ENCODE results near the gene CDC37L1. TPM values are rescaled to one million over a fixed set of nuclear protein-coding genes. Genes with fewer than 3 reads are reported as not detected.

CDC37L1 gene
- total and polyA plus RNA-seq, 9 of the 15 experiments (the other 6 are each of a cell fraction or from before 2014, with no cell fraction given): 1.5 to 7.9 (median 6.0) TPM

GRCh38 chr9:4661165-4661564 is 18.2 kb upstream of the CDC37L1 start:
- ATAC-seq (no peak), FAIRE-seq (no peak), DNase-seq (ENCODE audit: extremely low read depth in 1 of 4, low spot score in 3 of 4) (no peak)
- Histone ChIP-seq H3K9me1 (ENCODE audit: control insufficient read depth, insufficient read depth, low read length) (no peaks in the 10 kb centered on the region), H3K9me3 (replicated peaks; ENCODE audit: control insufficient read depth, insufficient read depth, low read depth, low read length) (no peaks in the 10 kb centered on the region), H3K79me2 (ENCODE audit: control insufficient read depth, insufficient read depth, low read length) (peaks cover 14% of the 10 kb centered on the region), H3K27me3 (ENCODE audit: control insufficient read depth in 2 of 2, insufficient read depth in 2 of 2, low read length in 2 of 2) (no peaks in the 10 kb centered on the region), H3K36me3 (ENCODE audit: control insufficient read depth, insufficient read depth, low read length) (no peaks in the 10 kb centered on the region), H4K20me1 (replicated peaks; ENCODE audit: control insufficient read depth, insufficient read depth, low read length) (no peaks in the 10 kb centered on the region), H3K27ac (ENCODE audit: extremely low read depth, low read depth, low read length) (no peak overlapping the region), H3K9ac (ENCODE audit: insufficient read depth in 1 of 2, low read depth in 2 of 2, low read length in 2 of 2) (no peak overlapping the region), H2AFZ (ENCODE audit: low read depth, low read length) (no peak overlapping the region), H3K4me2 (ENCODE audit: insufficient read depth, low read length) (no peak overlapping the region), H3K4me3 (no peak overlapping the region), H3K4me1 (replicated peaks in 1 of 2; ENCODE audit: control insufficient read depth in 2 of 2, insufficient read depth in 2 of 2, low read length in 2 of 2) (peaks cover 10 to 16% of the 10 kb centered on the region in 2 experiments; a peak in 4 of 5 replicates)
- in situ Hi-C loops (cut with MboI): no loop called here
- POLR2A ChIA-PET: no interaction called here
- WGBS (ENCODE audit: insufficient coverage, low coverage, missing lambda C conversion rate): 11% methylated on average over 1 of the region's 1 CpG
- no TSS peak for BruUV-seq (replicated peaks)
- CTCF ChIA-PET (ENCODE audit: low intra/inter-chr PET ratio): no interaction called here
- intact Hi-C loops (cut with micrococcal nuclease): loop anchor here (5.0 kb wide), 1 partner anchor 326 kb away; the partner anchor contains the start of gene JAK2
- no peak for TF ChIP-seq ZNF253 (CRISPR knock-in tag; conservative IDR thresholded peaks at IDR 0.05)
- no peak for TF ChIP-seq PKNOX1 (IDR thresholded peaks at IDR 0.05)
- no peak for TF ChIP-seq NONO (IDR thresholded peaks at IDR 0.05; ENCODE audit: low read depth in 2 of 2, low read length in 1 of 2)
- TF ChIP-seq ZNF124 (CRISPR knock-in tag; IDR thresholded peaks at IDR 0.05): no peak
- no peak for TF ChIP-seq PHTF2 (CRISPR knock-in tag; IDR thresholded peaks at IDR 0.05)
- TF ChIP-seq MTA1 (IDR thresholded peaks at IDR 0.05; ENCODE audit: borderline replicate concordance): no peak
- TF ChIP-seq ZNF780A (CRISPR knock-in tag; IDR thresholded peaks at IDR 0.05): no peak
- no peak for TF ChIP-seq ZNF696 (CRISPR knock-in tag; conservative IDR thresholded peaks at IDR 0.05)
- no peak for TF ChIP-seq NCOA1 (IDR thresholded peaks at IDR 0.05; ENCODE audit: low read depth)
- TF ChIP-seq ZFX (CRISPR knock-in tag; IDR thresholded peaks at IDR 0.05): no peak
- TF ChIP-seq FOSL1 (tag; conservative IDR thresholded peaks at IDR 0.05): no peak
- no peak for TF ChIP-seq ZNF436 (CRISPR knock-in tag; IDR thresholded peaks at IDR 0.05)
- TF ChIP-seq SMAD3 (CRISPR knock-in tag; conservative IDR thresholded peaks at IDR 0.05): no peak
- TF ChIP-seq SREBF1 (IDR thresholded peaks at IDR 0.05; ENCODE audit: borderline replicate concordance, low read depth, low read length): no peak
- TF ChIP-seq ZNF407 (IDR thresholded peaks at IDR 0.05; ENCODE audit: low read depth): no peak
